B cell (primary cell): ENCODE data around the gene SLC37A1. TPM values are rescaled to one million over a fixed set of nuclear protein-coding genes. Genes with fewer than 3 reads are reported as not detected.

Source experiments
- ATAC-seq: fragments of 200-7000 bp; cut with Tn5 transposase; one replicate; pipeline ENCODE4 v1.10.0; 2021; ENCODE audit warnings: low read depth, mild to moderate bottlenecking, moderate number of reproducible peaks, moderate library complexity
- CTCF ChIA-PET: fragments of 350-600 bp; sonication (Branson Sonifier 250); formaldehyde crosslinking; loops from one replicate; lab custom pipeline; 2021; ENCODE audit warnings: antibody characterized with exemption, inconsistent platforms; lab: Charles Lee
- POLR2A ChIA-PET: fragments of 350-600 bp; sonication (Branson Sonifier 250); formaldehyde crosslinking; loops from one replicate; lab custom pipeline; 2021; ENCODE audit warnings: antibody characterized with exemption; lab: Charles Lee
- DNase-seq: peaks from one replicate; pipeline ENCODE4 v3.0.0; 2013
- H2AFZ ChIP-seq: 2 replicates; pipeline ENCODE4 v1.6.1; 2012; ENCODE audit warnings: mild to moderate bottlenecking, low read depth, low read length; ENCODE audit not compliant: insufficient read depth, poor library complexity, severe bottlenecking
- H3K27ac ChIP-seq, 2 donors: 1 replicate in 1 of 2; 2 replicates in 1 of 2; pipeline ENCODE4 v1.5.1; 2012 to 2013; ENCODE audit warnings: low read length in 2 of 2, mild to moderate bottlenecking in 2 of 2, moderate library complexity in 1 of 2
- H3K27me3 ChIP-seq, 4 experiments: fragments of 200-600 bp in 1 of 4; sonication (generic) in 1 of 4; replicated peaks in 1 of 4; 1 replicate in 2 of 4; 2 replicates in 2 of 4; pipeline versions ENCODE4 v1.6.1 to v1.7.0; 2013 to 2016; ENCODE audit warnings: low read length in 3 of 4, mild to moderate bottlenecking in 2 of 4, mixed read lengths in 1 of 4, moderate library complexity in 1 of 4; ENCODE audit not compliant: insufficient read depth in 4 of 4, control insufficient read depth in 3 of 4; ENCODE audit errors: control extremely low read depth in 1 of 4
- H3K36me3 ChIP-seq, 2 experiments: replicated peaks in 1 of 2; 1 replicate in 1 of 2; 2 replicates in 1 of 2; pipeline versions ENCODE4 v1.6.1 to v1.7.1; 2013; ENCODE audit warnings: low read length in 1 of 2; ENCODE audit not compliant: insufficient read depth in 2 of 2, control insufficient read depth in 1 of 2; ENCODE audit errors: control extremely low read depth in 1 of 2, extremely low read depth in 1 of 2
- H3K4me1 ChIP-seq, 2 donors: fragments of 200-600 bp in 1 of 2; sonication (generic) in 1 of 2; 1 replicate in 1 of 2; 2 replicates in 1 of 2; pipeline versions ENCODE4 v1.5.1 to v1.6.1; 2013 to 2017; ENCODE audit warnings: low read length in 2 of 2; ENCODE audit not compliant: control insufficient read depth in 2 of 2, insufficient read depth in 2 of 2
- H3K4me2 ChIP-seq: replicated peaks from 2 replicates; pipeline ENCODE3; 2012; ENCODE audit warnings: mild to moderate bottlenecking, low read depth, low read length; ENCODE audit not compliant: poor library complexity, severe bottlenecking
- H3K4me3 ChIP-seq, 5 experiments: fragments of 200-600 bp in 1 of 5; sonication (generic) in 1 of 5; 1 replicate in 3 of 5; 2 replicates in 2 of 5; pipeline versions ENCODE4 v1.5.1 to v1.7.0; 2011 to 2016; ENCODE audit warnings: low read length in 4 of 5, mild to moderate bottlenecking in 4 of 5, low read depth in 2 of 5, control low read depth in 1 of 5, moderate library complexity in 1 of 5; ENCODE audit not compliant: insufficient read depth in 1 of 5; ENCODE audit errors: control extremely low read depth in 1 of 5, extremely low read depth in 1 of 5
- H3K79me2 ChIP-seq: fragments of 200-600 bp; sonication (generic); one replicate; pipeline ENCODE4 v1.6.0; 2016; ENCODE audit warnings: low read length; ENCODE audit not compliant: control insufficient read depth, insufficient read depth
- H3K9ac ChIP-seq: fragments of 200-600 bp; sonication (generic); 2 replicates; pipeline ENCODE4 v1.6.1; 2017; ENCODE audit warnings: mild to moderate bottlenecking, low read length, moderate library complexity
- H3K9me3 ChIP-seq, 3 donors: one replicate each; pipeline versions ENCODE4 v1.6.1 to v1.7.1; 2013; ENCODE audit warnings: low read length in 2 of 3; ENCODE audit not compliant: control insufficient read depth in 2 of 3, insufficient read depth in 1 of 3; ENCODE audit errors: control extremely low read depth in 1 of 3
- H4K20me1 ChIP-seq: 2 replicates; pipeline ENCODE4 v1.6.0; 2012; ENCODE audit warnings: mild to moderate bottlenecking, low read length; ENCODE audit not compliant: insufficient read depth, control insufficient read depth, poor library complexity, severe bottlenecking
- H3K27ac Mint-ChIP-seq: one replicate; pipeline ENCODE4 v1.8.0; 2021; ENCODE audit warnings: mixed read lengths
- H3K27me3 Mint-ChIP-seq: one replicate; pipeline ENCODE4 v1.8.0; 2021; ENCODE audit warnings: mixed read lengths
- H3K4me1 Mint-ChIP-seq: one replicate; pipeline ENCODE4 v1.8.0; 2021; ENCODE audit warnings: mixed read lengths
- H3K4me3 Mint-ChIP-seq: one replicate; pipeline ENCODE4 v1.8.0; 2021; ENCODE audit warnings: mixed read lengths
- H3K9me3 Mint-ChIP-seq: one replicate; pipeline ENCODE4 v1.8.0; 2022; ENCODE audit warnings: mixed read lengths; ENCODE audit not compliant: insufficient read depth
- EZH2 ChIP-seq: IDR thresholded peaks from 2 replicates; pipeline ENCODE4 v1.6.1; 2012; ENCODE audit warnings: borderline replicate concordance, low read depth, mild to moderate bottlenecking, moderate library complexity, low read length; ENCODE audit not compliant: insufficient read depth, poor library complexity, severe bottlenecking
- WGBS: methylation state at CpG from one replicate; pipeline ENCODE4 v1.1.5; 2013; ENCODE audit warnings: missing lambda C conversion rate; ENCODE audit not compliant: insufficient coverage; 5-methylcytosine and 5-hydroxymethylcytosine counted together
- intact Hi-C: fragments of 100-400 bp; cut with micrococcal nuclease; formaldehyde crosslinking; loops from one replicate; pipeline ENCODE4 v1.10.0; 2022
- polyA plus RNA-seq: library from polyadenylated mRNA; depleted of rRNA; stranded (reverse); fragments of >200 nt; gene quantifications from 2 replicates; pipeline ENCODE4 v1.2.3, GENCODE V29; 2012
- total RNA-seq, 2 donors: library from RNA; stranded (reverse); fragments of 120-200 nt in 1 of 2; gene quantifications; 1 replicate in 1 of 2; 2 replicates in 1 of 2; pipeline versions ENCODE4 v1.2.3 to v1.2.4, GENCODE V29; 2013 to 2022
- TF ChIP-seq, protein P1 (sequence below): fragments of 200-600 bp; IDR thresholded peaks from one replicate; pipeline ENCODE4 v1.8.0; 2022; ENCODE audit warnings: antibody characterized with exemption, mild to moderate bottlenecking

SLC37A1 gene
- total and polyA plus RNA-seq, 2 donors (not counting 1 experiment from before 2014, with no cell fraction given) = 38.1 to 60.2 TPM

DNA sequence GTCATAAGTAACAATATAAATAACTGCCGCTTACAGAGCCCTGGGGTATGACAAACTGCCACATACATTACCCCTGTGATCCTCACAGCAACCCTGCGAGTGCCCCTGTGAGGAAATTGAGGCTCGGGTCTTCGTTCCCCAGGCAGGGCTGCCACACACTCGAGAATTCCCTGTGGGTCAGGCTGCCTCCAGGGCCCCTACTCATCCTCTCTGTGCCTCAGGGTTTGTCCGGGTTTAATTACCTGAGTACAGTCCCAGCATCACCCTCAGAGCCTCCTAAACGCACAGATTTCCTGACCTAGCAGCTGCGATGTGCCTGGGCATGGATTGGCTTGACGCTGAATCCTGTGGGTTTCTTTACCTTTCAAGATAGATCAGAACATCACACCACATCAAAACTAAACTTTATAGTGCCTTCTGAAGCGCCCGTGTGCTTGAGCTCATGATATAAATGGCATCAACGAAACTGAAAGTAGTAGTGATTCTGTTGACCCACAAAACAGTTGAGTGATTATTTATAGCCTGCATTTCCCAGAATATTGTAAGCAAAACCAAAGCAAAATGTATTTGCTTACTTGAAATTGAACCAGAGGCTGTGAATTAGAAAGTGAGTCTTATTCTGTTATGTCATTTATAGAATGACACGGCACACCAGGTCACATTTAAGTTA is 14.0 kb downstream of the SLC37A1 start:
- intact Hi-C loops = no loop called here
- 15% methylated on average over 8 of the region's 13 CpGs for WGBS
- peak overlapping the region; percentile 51 for H3K9ac ChIP-seq
- H3K9me3 Mint-ChIP-seq = no peaks in the 10 kb centered on the region
- H3K4me3 ChIP-seq = peak overlapping the region; percentile 0 to 58 (median 36)
- ChIA-PET CTCF (interaction anchor here (1.1 to 6.9 kb wide), 5 partner anchors 9 to 269 kb away, joined by 4 to 51 read pairs (median 4); partner anchors contain the start of gene SLC37A1), POLR2A (interaction anchor here (1.4 kb wide), 1 partner anchor 8 kb away, joined by 3 read pairs; no protein-coding TSS in a partner anchor)
- peaks cover 57 to 66% of the 10 kb centered on the region in 2 donors for H3K4me1 ChIP-seq
- no peaks in the 10 kb centered on the region for H4K20me1 ChIP-seq
- no peaks in the 10 kb centered on the region for H3K9me3 ChIP-seq
- H3K79me2 ChIP-seq = peaks cover 81% of the 10 kb centered on the region
- H3K4me2 ChIP-seq = peak overlapping the region; percentile 78
- peak overlapping the region; percentile 91 for H3K27ac Mint-ChIP-seq
- DNase-seq = peak; percentile 75
- H2AFZ ChIP-seq = no peak overlapping the region
- peaks cover 0 to 22% of the 10 kb centered on the region in 2 experiments for H3K36me3 ChIP-seq
- TF ChIP-seq, protein P1, sequence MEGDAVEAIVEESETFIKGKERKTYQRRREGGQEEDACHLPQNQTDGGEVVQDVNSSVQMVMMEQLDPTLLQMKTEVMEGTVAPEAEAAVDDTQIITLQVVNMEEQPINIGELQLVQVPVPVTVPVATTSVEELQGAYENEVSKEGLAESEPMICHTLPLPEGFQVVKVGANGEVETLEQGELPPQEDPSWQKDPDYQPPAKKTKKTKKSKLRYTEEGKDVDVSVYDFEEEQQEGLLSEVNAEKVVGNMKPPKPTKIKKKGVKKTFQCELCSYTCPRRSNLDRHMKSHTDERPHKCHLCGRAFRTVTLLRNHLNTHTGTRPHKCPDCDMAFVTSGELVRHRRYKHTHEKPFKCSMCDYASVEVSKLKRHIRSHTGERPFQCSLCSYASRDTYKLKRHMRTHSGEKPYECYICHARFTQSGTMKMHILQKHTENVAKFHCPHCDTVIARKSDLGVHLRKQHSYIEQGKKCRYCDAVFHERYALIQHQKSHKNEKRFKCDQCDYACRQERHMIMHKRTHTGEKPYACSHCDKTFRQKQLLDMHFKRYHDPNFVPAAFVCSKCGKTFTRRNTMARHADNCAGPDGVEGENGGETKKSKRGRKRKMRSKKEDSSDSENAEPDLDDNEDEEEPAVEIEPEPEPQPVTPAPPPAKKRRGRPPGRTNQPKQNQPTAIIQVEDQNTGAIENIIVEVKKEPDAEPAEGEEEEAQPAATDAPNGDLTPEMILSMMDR = no peak
- no peak for TF ChIP-seq EZH2
- H3K4me1 Mint-ChIP-seq = peaks cover 86% of the 10 kb centered on the region
- no peak for ATAC-seq
- no peaks in the 10 kb centered on the region for H3K27me3 ChIP-seq
- no peaks in the 10 kb centered on the region for H3K27me3 Mint-ChIP-seq
- H3K27ac ChIP-seq = peak overlapping the region; percentile 78 to 99
- H3K4me3 Mint-ChIP-seq = peak overlapping the region; percentile 90

DNA sequence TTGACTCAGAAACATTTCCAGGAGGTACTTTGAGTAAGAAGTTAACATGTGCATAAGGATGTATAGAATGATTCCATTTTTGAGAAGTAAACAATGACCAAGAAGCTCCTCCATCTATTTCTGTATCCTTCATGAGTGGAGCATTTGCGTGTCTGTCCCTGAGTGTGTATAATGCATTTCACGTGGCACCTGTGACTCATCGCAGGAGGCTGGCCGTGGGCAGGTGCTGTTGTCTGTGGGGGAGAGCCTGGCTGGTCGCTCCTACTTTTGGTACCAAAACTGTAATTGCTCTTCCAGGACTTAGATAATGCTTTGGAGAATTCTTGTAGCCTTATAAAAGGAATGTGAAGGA is 16.5 kb downstream of the SLC37A1 start:
- H3K36me3 ChIP-seq = peaks cover 0 to 11% of the 10 kb centered on the region in 2 experiments
- H3K4me1 ChIP-seq = peaks cover 63 to 68% of the 10 kb centered on the region in 2 donors
- no peaks in the 10 kb centered on the region for H3K27me3 ChIP-seq
- no peak overlapping the region for H3K4me2 ChIP-seq
- H3K4me3 ChIP-seq = no peak overlapping the region
- H3K4me3 Mint-ChIP-seq = peak overlapping the region; percentile 20
- ATAC-seq (no peak), DNase-seq (peak; percentile 30)
- ChIA-PET POLR2A (no interaction called here), CTCF (no interaction called here)
- no peak overlapping the region for H2AFZ ChIP-seq
- no peaks in the 10 kb centered on the region for H3K9me3 ChIP-seq
- H3K27me3 Mint-ChIP-seq = no peaks in the 10 kb centered on the region
- H3K79me2 ChIP-seq = peaks cover 81% of the 10 kb centered on the region
- H3K9me3 Mint-ChIP-seq = no peaks in the 10 kb centered on the region
- 88% methylated on average over 4 of the region's 5 CpGs for WGBS
- H3K27ac ChIP-seq = no peak overlapping the region
- TF ChIP-seq EZH2 = no peak
- TF ChIP-seq, protein P1 = no peak
- no peaks in the 10 kb centered on the region for H4K20me1 ChIP-seq
- intact Hi-C loops = loop anchor here (10.0 kb wide), 1 partner anchor 605 kb away; no protein-coding TSS in a partner anchor
- H3K4me1 Mint-ChIP-seq = peaks cover 89% of the 10 kb centered on the region
- H3K9ac ChIP-seq = no peak overlapping the region
- H3K27ac Mint-ChIP-seq = peak overlapping the region; percentile 61
